K562 (cell line): ENCODE data around the gene CEP76. TPM values are rescaled to one million over a fixed set of nuclear protein-coding genes. Genes with fewer than 3 reads are reported as not detected.

Experiments used
- ARID1B ChIP-seq: fragments of 450-650 bp; IDR thresholded peaks from 2 replicates; pipeline ENCODE4 v1.6.1; 2016; ENCODE audit warnings: antibody characterized with exemption, mild to moderate bottlenecking, inconsistent platforms
- BRF2 ChIP-seq: IDR thresholded peaks from 3 replicates; pipeline ENCODE4 v1.6.1; 2011; ENCODE audit warnings: borderline replicate concordance, mild to moderate bottlenecking; ENCODE audit not compliant: insufficient read length, insufficient read depth
- GABPA ChIP-seq: fragments of 200-800 bp; sonication (Bioruptor generic); conservative IDR thresholded peaks from 2 replicates; pipeline ENCODE4 v1.6.1; 2016; ENCODE audit warnings: low read depth, missing genetic modification characterization, missing compliant biosample characterization
- GTF2A2 ChIP-seq: IDR thresholded peaks from 2 replicates; pipeline ENCODE4 v1.6.1; 2016; ENCODE audit warnings: mild to moderate bottlenecking, missing genetic modification characterization, missing compliant biosample characterization
- HNRNPL ChIP-seq: fragments of 200-400 bp; formaldehyde crosslinking; IDR thresholded peaks from 2 replicates; pipeline ENCODE4 v1.6.1; 2017; ENCODE audit warnings: low read depth, mild to moderate bottlenecking, low read length
- KHSRP ChIP-seq: fragments of 450-650 bp; IDR thresholded peaks from 2 replicates; pipeline ENCODE4 v1.6.1; 2017
- NR2C1 ChIP-seq, 2 experiments: fragments of 450-650 bp; IDR thresholded peaks; 2 replicates each; pipeline ENCODE4 v1.6.1; 2017; ENCODE audit warnings: mild to moderate bottlenecking in 2 of 2, antibody characterized with exemption in 1 of 2, inconsistent platforms in 1 of 2, missing compliant biosample characterization in 1 of 2, missing genetic modification characterization in 1 of 2
- PPARD ChIP-seq: fragments of 250-450 bp; sonication (Bioruptor Pico); IDR thresholded peaks from 2 replicates; pipeline ENCODE4 v1.8.0; 2022; ENCODE audit warnings: inconsistent platforms, mild to moderate bottlenecking, moderate library complexity
- PTRF ChIP-seq: fragments of 450-650 bp; IDR thresholded peaks from 2 replicates; pipeline ENCODE4 v1.6.1; 2016; ENCODE audit warnings: mild to moderate bottlenecking, missing genetic modification characterization, missing compliant biosample characterization
- RAD21 ChIP-seq, 2 experiments: fragments of 250-450 bp in 1 of 2; fragments of 450-650 bp in 1 of 2; sonication (Bioruptor Pico) in 1 of 2; formaldehyde crosslinking in 1 of 2; IDR thresholded peaks in 1 of 2; conservative IDR thresholded peaks in 1 of 2; 2 replicates each; pipeline versions ENCODE4 v1.4.0 to v1.8.0; 2020 to 2022; ENCODE audit warnings: mild to moderate bottlenecking in 2 of 2, moderate library complexity in 1 of 2
- REST ChIP-seq, 2 experiments: fragments of 450-650 bp; formaldehyde crosslinking in 1 of 2; IDR thresholded peaks; 2 replicates each; pipeline versions ENCODE4 v1.4.0 to v1.6.1; 2014 to 2020; ENCODE audit warnings: mild to moderate bottlenecking in 2 of 2, borderline replicate concordance in 1 of 2, low read depth in 1 of 2
- SMARCA5 ChIP-seq: fragments of 450-650 bp; IDR thresholded peaks from 2 replicates; pipeline ENCODE4 v1.6.1; 2016
- TAF9B ChIP-seq: fragments of 450-650 bp; IDR thresholded peaks from 2 replicates; pipeline ENCODE4 v1.6.1; 2018; ENCODE audit warnings: mild to moderate bottlenecking; ENCODE audit not compliant: partially characterized antibody
- XRCC4 ChIP-seq: IDR thresholded peaks from one replicate; pipeline ENCODE4 v1.6.1; 2011; ENCODE audit not compliant: insufficient read depth, insufficient read length; ENCODE audit errors: extremely low read depth
- ZKSCAN1 ChIP-seq: fragments of 150-350 bp; IDR thresholded peaks from 2 replicates; pipeline ENCODE4 v1.6.1; 2016; ENCODE audit warnings: low read depth, low read length
- ZNF561 ChIP-seq: fragments of 450-650 bp; formaldehyde crosslinking; conservative IDR thresholded peaks from 2 replicates; pipeline ENCODE4 v1.4.0; 2020; ENCODE audit warnings: mild to moderate bottlenecking, moderate library complexity
- ZNF717 ChIP-seq: fragments of 250-450 bp; sonication (Bioruptor Pico); IDR thresholded peaks from 2 replicates; pipeline ENCODE4 v1.5.0; 2021
- ZNF778 ChIP-seq: fragments of 450-650 bp; formaldehyde crosslinking; IDR thresholded peaks from 2 replicates; pipeline ENCODE4 v1.4.0; 2020; ENCODE audit warnings: mild to moderate bottlenecking, moderate library complexity
- polyA plus RNA-seq, 8 experiments: library from polyadenylated mRNA; depleted of rRNA in 4 of 8; stranded (reverse) in 5 of 8; unstranded in 3 of 8; fragments of >200 nt; fragmentation: Nextera tagmentation in 2 of 8; fragmentation: Illumina TruSeq in 1 of 8; extraction: Ambion mirVana in 2 of 8; extraction: Trizol in 1 of 8; gene quantifications; 2 replicates each; pipeline versions ENCODE4 v1.2.1 to v1.2.3, GENCODE V29; 2011 to 2014; ENCODE audit warnings: inconsistent platforms in 1 of 8, missing spikeins in 1 of 8
- total RNA-seq, 7 experiments: library from RNA; depleted of rRNA in 6 of 7; stranded (reverse); fragments of >200 nt in 6 of 7; fragmentation: Illumina TruSeq in 2 of 7; extraction: Trizol in 2 of 7; gene quantifications; 2 replicates each; pipeline versions ENCODE4 v1.2.1 to v1.2.3, GENCODE V29; 2011 to 2021; ENCODE audit warnings: low replicate concordance in 1 of 7

Gene CEP76
- total and polyA plus RNA-seq, 9 of the 15 experiments (the other 6 are each of a cell fraction or from before 2014, with no cell fraction given) = 5.3 to 27.3 (median 19.3) TPM

DNA sequence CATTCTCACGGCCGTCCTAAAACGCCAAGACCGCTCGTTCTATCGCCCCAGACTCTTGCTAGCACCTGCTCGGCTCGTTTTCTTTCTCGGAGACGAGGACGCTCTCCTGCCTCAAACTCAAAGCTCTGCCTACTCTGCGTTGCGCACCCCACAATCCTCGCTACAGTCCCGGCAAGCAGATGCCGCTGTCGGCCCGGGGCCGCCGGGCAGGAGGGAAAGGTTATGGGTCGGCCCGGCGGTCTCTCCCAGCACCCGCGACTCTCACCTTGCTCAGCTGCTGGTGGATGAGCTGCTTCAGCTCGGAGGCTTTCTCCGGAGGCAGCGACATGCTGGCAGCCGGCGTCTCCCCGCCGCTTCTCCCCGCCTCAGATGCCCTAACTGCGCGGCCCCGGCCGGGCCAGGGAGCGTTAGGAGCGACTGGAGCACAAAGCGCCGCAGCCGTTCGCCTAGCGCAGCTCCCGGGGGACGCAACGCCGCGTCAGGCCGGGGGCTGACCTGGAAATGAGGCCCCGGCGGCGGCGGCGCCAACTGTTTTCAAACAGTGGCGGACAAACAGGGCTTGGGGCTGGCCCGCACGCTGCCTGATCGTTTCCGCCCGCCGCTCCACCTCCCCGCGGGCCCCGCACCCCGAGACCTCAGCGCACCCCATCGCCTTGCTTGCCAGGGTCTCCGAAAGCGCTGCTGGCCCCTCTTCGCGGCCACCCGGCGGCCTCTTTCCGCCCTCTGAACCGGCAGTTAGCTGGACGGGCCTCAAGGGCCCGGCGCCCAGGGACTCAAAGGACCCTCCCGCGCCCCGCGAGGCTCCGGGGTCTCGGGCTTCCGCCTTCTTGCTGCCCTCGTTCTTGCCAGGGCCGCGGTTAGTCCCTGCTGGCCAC is at the start of gene CEP76, which contains the start of gene PSMG2 (continued):
- TF ChIP-seq REST (IDR thresholded peaks at IDR 0.05; ENCODE audit: borderline replicate concordance) (no peak), REST (CRISPR knock-in tag; IDR thresholded peaks at IDR 0.05; ENCODE audit: low read depth) (0 out of 2 replicates have a peak, but pooled peaks have one; percentile 37), GABPA (tag) (peak; percentile 58), SMARCA5 (no peak; the same call in 1 of the 2 replicates), ARID1B (no peak; the same call in 1 of the 2 replicates), ZNF561 (no peak), ZNF717 (CRISPR knock-in tag) (no peak), TAF9B (peak; percentile 84), RAD21 (CRISPR knock-in tag; conservative IDR thresholded peaks at IDR 0.05 in 1 of 2, IDR thresholded peaks at IDR 0.05 in 1 of 2) (no peak), KHSRP (no peak), GTF2A2 (tag) (no peak), NR2C1 (IDR thresholded peaks at IDR 0.05) (no peak), NR2C1 (tag; IDR thresholded peaks at IDR 0.05) (peak; percentile 69), ZNF778 (CRISPR knock-in tag) (no peak), HNRNPL (no peak), BRF2 (no peak), XRCC4 (no peak), PTRF (no peak), PPARD (CRISPR knock-in tag) (no peak), ZKSCAN1 (0 out of 2 replicates have a peak, but pooled peaks have one; percentile 10)
